Measurements from ENCODE around the gene FTH1. TPM values are rescaled to one million over a fixed set of nuclear protein-coding genes. Genes with fewer than 3 reads are reported as not detected.
"Not testable (repeated sequence)": the region's sequence is repeated elsewhere in the genome, so short reads cannot be mapped to it uniquely, and the experiment has no call there.

FTH1 gene
- total RNA-seq, 1 experiment from 2014 or later: 1,565 TPM

GRCh38 chr11:61968758-61969390, 1.4 kb upstream of the FTH1 start:
- no peak for DNase-seq
- no TSS peak for BruUV-seq (replicated peaks)
- H3K27ac Mint-ChIP-seq (ENCODE audit: unreplicated experiment): peak overlapping the region; percentile 93
- POLR2A ChIA-PET: interaction anchor here (0.5 to 3.1 kb wide), 11 partner anchors 9 to 154 kb away, joined by 3 to 36 read pairs (median 9); partner anchors contain the start of gene BEST1
- H3K4me3 Mint-ChIP-seq (ENCODE audit: unreplicated experiment): peak overlapping the region; percentile 81
- Histone ChIP-seq H3K9me3 (no peaks in the 10 kb centered on the region), H3K4me1 (peaks cover 50% of the 10 kb centered on the region), H3K4me3 (ENCODE audit: low read depth, low read length) (peak overlapping the region; percentile 92), H3K27me3 (replicated peaks; ENCODE audit: control insufficient read depth, insufficient read depth, low read length) (no peaks in the 10 kb centered on the region), H3K36me3 (ENCODE audit: control insufficient read depth, insufficient read depth, low read length) (peaks cover 9% of the 10 kb centered on the region)
- intact Hi-C loops (cut with micrococcal nuclease; ENCODE audit: unreplicated experiment): loop anchor here (5.0 kb wide), 1 partner anchor 152 kb away; the partner anchor contains the start of gene FADS1
- CTCF ChIA-PET: interaction anchor here (0.8 to 2.7 kb wide), 4 partner anchors 9 to 140 kb away, joined by 3 to 13 read pairs (median 4); partner anchors contain the start of gene BEST1
- H3K4me1 Mint-ChIP-seq (ENCODE audit: low read depth, unreplicated experiment): peaks cover 52% of the 10 kb centered on the region
- H3K27me3 Mint-ChIP-seq (ENCODE audit: insufficient read depth, unreplicated experiment): no peaks in the 10 kb centered on the region
- H3K9me3 Mint-ChIP-seq (ENCODE audit: unreplicated experiment): no peaks in the 10 kb centered on the region
- TF ChIP-seq CTCF (IDR thresholded peaks at IDR 0.05; ENCODE audit: insufficient read depth in 1 of 2, low read depth in 1 of 2, low read length in 1 of 2, severe bottlenecking in 1 of 2, unreplicated experiment in 1 of 2): no peak
- peaks cover 64% of the 10 kb centered on the region for H3K36me3 Mint-ChIP-seq (ENCODE audit: insufficient read depth, unreplicated experiment)

- intact Hi-C loops (cut with micrococcal nuclease; ENCODE audit: unreplicated experiment): loop anchor here (1.0 to 5.0 kb wide), 2 partner anchors 86 to 151 kb away; partner anchors contain the start of gene FADS1
- ChIA-PET POLR2A (interaction anchor here (0.5 to 3.1 kb wide), 27 partner anchors 9 to 609 kb away, joined by 3 to 36 read pairs (median 5); partner anchors contain the start of genes BEST1 and INCENP), CTCF (interaction anchor here (0.5 to 2.7 kb wide), 13 partner anchors 9 to 140 kb away, joined by 3 to 13 read pairs (median 4); partner anchors contain the start of gene BEST1)
- H3K9me3 Mint-ChIP-seq (ENCODE audit: unreplicated experiment): no peaks in the 10 kb centered on the region
- H3K36me3 ChIP-seq (ENCODE audit: control insufficient read depth, insufficient read depth, low read length): peaks cover 10% of the 10 kb centered on the region
- peaks cover 72% of the 10 kb centered on the region for H3K36me3 Mint-ChIP-seq (ENCODE audit: insufficient read depth, unreplicated experiment)
- peaks cover 45% of the 10 kb centered on the region for H3K4me1 Mint-ChIP-seq (ENCODE audit: low read depth, unreplicated experiment)
- DNase-seq: peak; percentile 53 to 58
- no peaks in the 10 kb centered on the region for H3K27me3 Mint-ChIP-seq (ENCODE audit: insufficient read depth, unreplicated experiment)
- H3K4me1 ChIP-seq: peaks cover 43% of the 10 kb centered on the region
- TF ChIP-seq CTCF (IDR thresholded peaks at IDR 0.05; ENCODE audit: insufficient read depth in 1 of 2, low read depth in 1 of 2, low read length in 1 of 2, severe bottlenecking in 1 of 2, unreplicated experiment in 1 of 2): no peak
- H3K4me3 Mint-ChIP-seq (ENCODE audit: unreplicated experiment): peak overlapping the region; percentile 81
- TSS peak; percentile 64 for BruUV-seq (replicated peaks)
- H3K27me3 ChIP-seq (replicated peaks; ENCODE audit: control insufficient read depth, insufficient read depth, low read length): no peaks in the 10 kb centered on the region
- H3K27ac Mint-ChIP-seq (ENCODE audit: unreplicated experiment): peak overlapping the region; percentile 93
- peak overlapping the region; percentile 92 for H3K4me3 ChIP-seq (ENCODE audit: low read depth, low read length)
- no peaks in the 10 kb centered on the region for H3K9me3 ChIP-seq
Observed at GRCh38 chr11:61967924-61968757, 707 bp upstream of the FTH1 start.

- TSS peak; percentile 48 for BruUV-seq (replicated peaks)
- peaks cover 36% of the 10 kb centered on the region for H3K4me1 Mint-ChIP-seq (ENCODE audit: low read depth, unreplicated experiment)
- H3K4me3 ChIP-seq (ENCODE audit: low read depth, low read length): peak overlapping the region; percentile 92
- peak in 1 of 2 experiments; percentile 42 for DNase-seq
- no peaks in the 10 kb centered on the region for H3K27me3 ChIP-seq (replicated peaks; ENCODE audit: control insufficient read depth, insufficient read depth, low read length)
- H3K9me3 Mint-ChIP-seq (ENCODE audit: unreplicated experiment): no peaks in the 10 kb centered on the region
- peaks cover 79% of the 10 kb centered on the region for H3K36me3 Mint-ChIP-seq (ENCODE audit: insufficient read depth, unreplicated experiment)
- H3K27me3 Mint-ChIP-seq (ENCODE audit: insufficient read depth, unreplicated experiment): no peaks in the 10 kb centered on the region
- peak overlapping the region; percentile 81 for H3K4me3 Mint-ChIP-seq (ENCODE audit: unreplicated experiment)
- ChIA-PET POLR2A (interaction anchor here (2.2 to 3.1 kb wide), 2 partner anchors 17 to 151 kb away, joined by 12 to 36 read pairs; partner anchors contain the start of gene BEST1), CTCF (interaction anchor here (1.2 to 2.7 kb wide), 2 partner anchors 12 to 68 kb away, joined by 3 to 13 read pairs; no protein-coding TSS in a partner anchor)
- H3K27ac Mint-ChIP-seq (ENCODE audit: unreplicated experiment): peak overlapping the region; percentile 93
- H3K9me3 ChIP-seq: no peaks in the 10 kb centered on the region
- no peak for TF ChIP-seq CTCF (IDR thresholded peaks at IDR 0.05; ENCODE audit: insufficient read depth in 1 of 2, low read depth in 1 of 2, low read length in 1 of 2, severe bottlenecking in 1 of 2, unreplicated experiment in 1 of 2)
- H3K36me3 ChIP-seq (ENCODE audit: control insufficient read depth, insufficient read depth, low read length): peaks cover 10% of the 10 kb centered on the region
- peaks cover 34% of the 10 kb centered on the region for H3K4me1 ChIP-seq
- intact Hi-C loops (cut with micrococcal nuclease; ENCODE audit: unreplicated experiment): loop anchor here (1.0 to 5.0 kb wide), 2 partner anchors 88 to 149 kb away; partner anchors contain the start of gene FADS1
Observed at GRCh38 chr11:61966734-61967115, 709 bp downstream of the FTH1 start.

GRCh38 chr11:61964666-61965271, 2.7 kb downstream of the FTH1 start:
- Mint-ChIP-seq H3K36me3 (ENCODE audit: insufficient read depth, unreplicated experiment) (peaks cover 82% of the 10 kb centered on the region), H3K4me1 (ENCODE audit: low read depth, unreplicated experiment) (peaks cover 20% of the 10 kb centered on the region), H3K4me3 (ENCODE audit: unreplicated experiment) (peak overlapping the region; percentile 81)
- Histone ChIP-seq H3K36me3 (ENCODE audit: control insufficient read depth, insufficient read depth, low read length) (peaks cover 10% of the 10 kb centered on the region), H3K4me1 (peaks cover 29% of the 10 kb centered on the region)
- H3K9me3 Mint-ChIP-seq (ENCODE audit: unreplicated experiment); CTCF ChIA-PET; H3K9me3 ChIP-seq; H3K27me3 Mint-ChIP-seq (ENCODE audit: insufficient read depth, unreplicated experiment); DNase-seq; H3K4me3 ChIP-seq (ENCODE audit: low read depth, low read length); H3K27me3 ChIP-seq (replicated peaks; ENCODE audit: control insufficient read depth, insufficient read depth, low read length); H3K27ac Mint-ChIP-seq (ENCODE audit: unreplicated experiment); BruUV-seq (replicated peaks): not testable (repeated sequence)
- intact Hi-C loops (cut with micrococcal nuclease; ENCODE audit: unreplicated experiment): loop anchor here (5.0 kb wide), 1 partner anchor 147 kb away; the partner anchor contains the start of gene FADS1
- POLR2A ChIA-PET: interaction anchor here (1.6 kb wide), 1 partner anchor 8 kb away, joined by 6 read pairs; no protein-coding TSS in a partner anchor
